Left colon (tissue), 2 donors: ENCODE data around the gene METTL4. TPM values are rescaled to one million over a fixed set of nuclear protein-coding genes. Genes with fewer than 3 reads are reported as not detected.

Experiments
- ATAC-seq: fragments of 200-7000 bp; cut with Tn5 transposase; one replicate; pipeline ENCODE4 v1.9.1; 2020; ENCODE audit warnings: mild to moderate bottlenecking, moderate library complexity
- DNase-seq, 2 donors: peaks; one replicate each; pipeline ENCODE4 v3.0.0-alpha.2; 2020
- intact Hi-C, 2 donors: fragments of 100-400 bp; cut with DNase I in 1 of 2; cut with micrococcal nuclease in 1 of 2; formaldehyde crosslinking; loops; one replicate each; pipeline versions ENCODE4 v1.11.2 to v1.14.0; 2022; cut with DNase I, micrococcal nuclease
- total RNA-seq, 2 donors: library from RNA; stranded (reverse); fragmentation: NEBNext Ultra II Directional; extraction: Animal tissue kit (Norgen Biotek cat#: 25700); gene quantifications; one replicate each; pipeline ENCODE4 v1.2.1, GENCODE V29; 2021
- donor health status: DM: no; HTN: no; CAD: no.
- donor health status: DM: yes; HTN: yes; CAD: no.

The METTL4 gene
- total RNA-seq, 2 donors from 2014 or later, result 9.1 to 11.4 TPM

DNA sequence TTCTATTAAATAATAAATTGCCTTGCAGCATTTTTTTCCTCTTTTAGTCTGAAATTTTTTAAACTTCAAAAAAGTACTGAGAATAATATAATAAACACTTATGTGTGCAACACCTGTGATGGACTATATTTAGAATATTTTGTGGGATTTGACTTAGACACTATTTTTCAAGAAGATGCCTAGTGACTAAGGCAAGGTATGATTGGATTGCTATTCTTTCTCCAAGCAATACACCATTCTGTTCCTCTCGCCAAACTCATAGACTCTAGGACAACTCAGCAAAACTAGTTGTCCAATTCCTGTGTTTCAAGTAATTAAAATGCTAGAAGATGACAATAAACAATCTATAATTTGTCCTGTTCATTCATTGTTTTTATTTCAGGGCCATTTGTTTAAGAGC is 75.9 kb downstream of the METTL4 start:
- no peak for DNase-seq
- no peak for ATAC-seq
- intact Hi-C loops, result no loop called here

DNA sequence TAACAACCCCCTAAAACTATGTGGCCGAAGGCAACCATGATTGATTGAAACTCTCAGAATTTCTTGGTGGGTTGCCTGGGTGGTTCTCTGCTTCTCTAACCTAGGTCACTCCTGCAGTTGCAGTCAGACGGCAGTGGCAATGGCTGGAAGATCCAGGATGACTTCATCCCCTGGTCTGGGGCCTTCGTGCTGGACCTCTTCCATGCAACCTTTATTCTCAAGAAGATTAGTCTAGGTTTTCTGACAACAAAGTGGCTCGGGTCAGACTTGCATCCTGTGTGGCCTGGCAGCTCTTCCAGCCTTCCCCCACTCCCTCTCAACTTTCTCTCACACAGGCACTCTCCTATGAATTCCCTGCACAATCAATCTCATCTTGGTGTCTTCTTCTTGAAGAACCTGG is 76.4 kb downstream of the METTL4 start:
- DNase-seq (no peak), ATAC-seq (no peak)
- intact Hi-C loops, result no loop called here

Other genes with a start within 250 kb of the METTL4 start
- 1 to 10 TPM; 3.2 to 5.8 TPM for gene NDC80, start 52 bp upstream of the METTL4 start, total RNA-seq
- gene SMCHD1, start 84.2 kb upstream of the METTL4 start, total RNA-seq, result 10 to 100 TPM; 46.5 to 62.0 TPM